Vagina (tissue), 2 donors: ENCODE data around the gene ZNF407.

Experiments used
- POLR2A ChIP-seq, 2 donors: fragments of 450-650 bp; IDR thresholded peaks; one replicate each; pipeline ENCODE4 v1.6.1; 2017; ENCODE audit warnings: antibody characterized with exemption in 2 of 2, mild to moderate bottlenecking in 2 of 2, moderate library complexity in 2 of 2
- POLR2AphosphoS5 ChIP-seq, 2 donors: sonication (generic); formaldehyde crosslinking; IDR thresholded peaks; one replicate each; pipeline ENCODE4 v1.9.0; 2017; ENCODE audit warnings: antibody characterized with exemption in 2 of 2, mild to moderate bottlenecking in 2 of 2, low read depth in 1 of 2; ENCODE audit not compliant: insufficient read depth in 1 of 2
- TF ChIP-seq, protein P1 (sequence below), 3 experiments: fragments of 450-650 bp in 2 of 3; fragments of 200-600 bp in 1 of 3; sonication (generic) in 1 of 3; IDR thresholded peaks; one replicate each; pipeline ENCODE4 v1.5.1; 2017 to 2019; ENCODE audit warnings: antibody characterized with exemption in 3 of 3, mild to moderate bottlenecking in 2 of 3, moderate library complexity in 2 of 3

DNA sequence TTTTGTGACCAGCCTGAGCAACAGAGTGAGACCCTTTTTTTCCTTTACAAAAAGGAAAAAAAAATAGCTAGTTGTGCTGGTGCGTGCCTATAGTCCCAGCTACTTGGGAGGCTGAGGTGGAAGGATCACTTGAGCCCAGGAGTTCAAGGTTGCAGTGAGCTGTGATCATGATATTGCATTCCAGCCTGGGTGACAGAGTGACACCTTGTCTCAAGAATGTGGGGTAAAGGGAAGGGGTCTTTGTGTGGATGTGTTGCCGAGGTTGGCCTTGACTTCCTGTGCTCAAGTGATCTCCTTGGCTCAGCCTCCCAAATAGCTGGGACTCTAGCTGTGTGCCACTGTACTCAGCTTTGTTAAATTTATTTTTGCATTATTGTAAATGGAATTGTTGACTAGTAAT, 120.6 kb downstream of the ZNF407 start:
- TF ChIP-seq, protein P1, sequence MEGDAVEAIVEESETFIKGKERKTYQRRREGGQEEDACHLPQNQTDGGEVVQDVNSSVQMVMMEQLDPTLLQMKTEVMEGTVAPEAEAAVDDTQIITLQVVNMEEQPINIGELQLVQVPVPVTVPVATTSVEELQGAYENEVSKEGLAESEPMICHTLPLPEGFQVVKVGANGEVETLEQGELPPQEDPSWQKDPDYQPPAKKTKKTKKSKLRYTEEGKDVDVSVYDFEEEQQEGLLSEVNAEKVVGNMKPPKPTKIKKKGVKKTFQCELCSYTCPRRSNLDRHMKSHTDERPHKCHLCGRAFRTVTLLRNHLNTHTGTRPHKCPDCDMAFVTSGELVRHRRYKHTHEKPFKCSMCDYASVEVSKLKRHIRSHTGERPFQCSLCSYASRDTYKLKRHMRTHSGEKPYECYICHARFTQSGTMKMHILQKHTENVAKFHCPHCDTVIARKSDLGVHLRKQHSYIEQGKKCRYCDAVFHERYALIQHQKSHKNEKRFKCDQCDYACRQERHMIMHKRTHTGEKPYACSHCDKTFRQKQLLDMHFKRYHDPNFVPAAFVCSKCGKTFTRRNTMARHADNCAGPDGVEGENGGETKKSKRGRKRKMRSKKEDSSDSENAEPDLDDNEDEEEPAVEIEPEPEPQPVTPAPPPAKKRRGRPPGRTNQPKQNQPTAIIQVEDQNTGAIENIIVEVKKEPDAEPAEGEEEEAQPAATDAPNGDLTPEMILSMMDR (IDR thresholded peaks at IDR 0.05) = no peak
- TF ChIP-seq POLR2A (IDR thresholded peaks at IDR 0.05) = no peak
- no peak for TF ChIP-seq POLR2AphosphoS5 (IDR thresholded peaks at IDR 0.05; ENCODE audit: insufficient read depth in 1 of 2, low read depth in 1 of 2)
